Astrocyte (in vitro differentiated cells and primary cell): ENCODE measurements around the gene KLF7.

Experiments
- EZH2 ChIP-seq: IDR thresholded peaks from 2 replicates; pipeline ENCODE4 v1.6.1; 2012; ENCODE audit warnings: mild to moderate bottlenecking, low read length, inconsistent platforms; ENCODE audit not compliant: insufficient read depth
- TF ChIP-seq, protein P1 (sequence below): IDR thresholded peaks from 2 replicates; pipeline ENCODE4 v1.5.1; 2011; ENCODE audit warnings: low read depth, mild to moderate bottlenecking, inconsistent platforms, low read length, moderate library complexity; ENCODE audit not compliant: insufficient read depth

GRCh38 chr2:207206011-207206410 is 40.3 kb upstream of the KLF7 start:
- TF ChIP-seq, protein P1, sequence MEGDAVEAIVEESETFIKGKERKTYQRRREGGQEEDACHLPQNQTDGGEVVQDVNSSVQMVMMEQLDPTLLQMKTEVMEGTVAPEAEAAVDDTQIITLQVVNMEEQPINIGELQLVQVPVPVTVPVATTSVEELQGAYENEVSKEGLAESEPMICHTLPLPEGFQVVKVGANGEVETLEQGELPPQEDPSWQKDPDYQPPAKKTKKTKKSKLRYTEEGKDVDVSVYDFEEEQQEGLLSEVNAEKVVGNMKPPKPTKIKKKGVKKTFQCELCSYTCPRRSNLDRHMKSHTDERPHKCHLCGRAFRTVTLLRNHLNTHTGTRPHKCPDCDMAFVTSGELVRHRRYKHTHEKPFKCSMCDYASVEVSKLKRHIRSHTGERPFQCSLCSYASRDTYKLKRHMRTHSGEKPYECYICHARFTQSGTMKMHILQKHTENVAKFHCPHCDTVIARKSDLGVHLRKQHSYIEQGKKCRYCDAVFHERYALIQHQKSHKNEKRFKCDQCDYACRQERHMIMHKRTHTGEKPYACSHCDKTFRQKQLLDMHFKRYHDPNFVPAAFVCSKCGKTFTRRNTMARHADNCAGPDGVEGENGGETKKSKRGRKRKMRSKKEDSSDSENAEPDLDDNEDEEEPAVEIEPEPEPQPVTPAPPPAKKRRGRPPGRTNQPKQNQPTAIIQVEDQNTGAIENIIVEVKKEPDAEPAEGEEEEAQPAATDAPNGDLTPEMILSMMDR = no peak
- TF ChIP-seq EZH2 = no peak
